ENCODE results near the gene CCNYL1. TPM values are rescaled to one million over a fixed set of nuclear protein-coding genes. Genes with fewer than 3 reads are reported as not detected.
A peak's percentile ranks its signal among the peaks of the same experiment; 100 is the strongest.

The CCNYL1 gene
- total RNA-seq, 1 donor: 10.8 TPM

GRCh38 chr2:207762146-207762545 is 50.7 kb downstream of the CCNYL1 start:
- Histone ChIP-seq H3K27me3 (ENCODE audit: insufficient read depth, low read length) (peaks cover 8% of the 10 kb centered on the region), H3K4me1 (ENCODE audit: insufficient read depth, low read length) (peaks cover 13% of the 10 kb centered on the region), H3K4me3 (ENCODE audit: low read length) (no peak overlapping the region), H3K9me3 (ENCODE audit: low read depth, low read length) (no peaks in the 10 kb centered on the region)

GRCh38 chr2:207763303-207763917 is 52.0 kb downstream of the CCNYL1 start:
- Histone ChIP-seq H3K4me3 (ENCODE audit: low read length) (no peak overlapping the region), H3K9me3 (ENCODE audit: low read depth, low read length) (no peaks in the 10 kb centered on the region), H3K27me3 (ENCODE audit: insufficient read depth, low read length) (peaks cover 8% of the 10 kb centered on the region), H3K4me1 (ENCODE audit: insufficient read depth, low read length) (peaks cover 25% of the 10 kb centered on the region)

- peaks cover 33% of the 10 kb centered on the region for H3K4me1 ChIP-seq (ENCODE audit: insufficient read depth, low read length)
- no peaks in the 10 kb centered on the region for H3K9me3 ChIP-seq (ENCODE audit: low read depth, low read length)
- H3K27me3 ChIP-seq (ENCODE audit: insufficient read depth, low read length): peaks cover 8% of the 10 kb centered on the region
- H3K4me3 ChIP-seq (ENCODE audit: low read length): no peak overlapping the region
These were observed 52.7 kb downstream of the CCNYL1 start for GRCh38 chr2:207764096-207764630.

- Histone ChIP-seq H3K9me3 (ENCODE audit: low read depth, low read length) (no peaks in the 10 kb centered on the region), H3K4me1 (ENCODE audit: insufficient read depth, low read length) (peaks cover 41% of the 10 kb centered on the region), H3K4me3 (ENCODE audit: low read length) (no peak overlapping the region), H3K27me3 (ENCODE audit: insufficient read depth, low read length) (peaks cover 8% of the 10 kb centered on the region)
These were observed 54.1 kb downstream of the CCNYL1 start for GRCh38 chr2:207765547-207765946.

GRCh38 chr2:207766041-207766551 is 54.7 kb downstream of the CCNYL1 start:
- H3K4me1 ChIP-seq (ENCODE audit: insufficient read depth, low read length): peaks cover 47% of the 10 kb centered on the region
- no peak overlapping the region for H3K4me3 ChIP-seq (ENCODE audit: low read length)
- H3K9me3 ChIP-seq (ENCODE audit: low read depth, low read length): no peaks in the 10 kb centered on the region
- peaks cover 8% of the 10 kb centered on the region for H3K27me3 ChIP-seq (ENCODE audit: insufficient read depth, low read length)

GRCh38 chr2:207766697-207767460 is 55.4 kb downstream of the CCNYL1 start:
- H3K4me3 ChIP-seq (ENCODE audit: low read length): no peak overlapping the region

GRCh38 chr2:207767461-207768167 is 56.2 kb downstream of the CCNYL1 start:
- Histone ChIP-seq H3K9me3 (ENCODE audit: low read depth, low read length) (no peaks in the 10 kb centered on the region), H3K27me3 (ENCODE audit: insufficient read depth, low read length) (peaks cover 8% of the 10 kb centered on the region), H3K4me1 (ENCODE audit: insufficient read depth, low read length) (peaks cover 51% of the 10 kb centered on the region), H3K4me3 (ENCODE audit: low read length) (no peak overlapping the region)

More at GRCh38 chr2:207766697-207767460, 55.4 kb downstream of the CCNYL1 start:
- Histone ChIP-seq H3K9me3 (ENCODE audit: low read depth, low read length) (no peaks in the 10 kb centered on the region), H3K27me3 (ENCODE audit: insufficient read depth, low read length) (peaks cover 8% of the 10 kb centered on the region), H3K4me1 (ENCODE audit: insufficient read depth, low read length) (peaks cover 51% of the 10 kb centered on the region)

GRCh38 chr2:207768168-207768865 is 56.9 kb downstream of the CCNYL1 start:
- no peaks in the 10 kb centered on the region for H3K9me3 ChIP-seq (ENCODE audit: low read depth, low read length)
- H3K4me1 ChIP-seq (ENCODE audit: insufficient read depth, low read length): peaks cover 51% of the 10 kb centered on the region
- peaks cover 8% of the 10 kb centered on the region for H3K27me3 ChIP-seq (ENCODE audit: insufficient read depth, low read length)
- peak overlapping the region; percentile 55 for H3K4me3 ChIP-seq (ENCODE audit: low read length)

GRCh38 chr2:207768866-207769596 is 57.6 kb downstream of the CCNYL1 start:
- H3K9me3 ChIP-seq (ENCODE audit: low read depth, low read length): no peaks in the 10 kb centered on the region
- H3K4me3 ChIP-seq (ENCODE audit: low read length): peak overlapping the region; percentile 55
- peaks cover 8% of the 10 kb centered on the region for H3K27me3 ChIP-seq (ENCODE audit: insufficient read depth, low read length)
- peaks cover 51% of the 10 kb centered on the region for H3K4me1 ChIP-seq (ENCODE audit: insufficient read depth, low read length)

GRCh38 chr2:207770602-207771404 is 59.4 kb downstream of the CCNYL1 start:
- Histone ChIP-seq H3K9me3 (ENCODE audit: low read depth, low read length) (no peaks in the 10 kb centered on the region), H3K27me3 (ENCODE audit: insufficient read depth, low read length) (peaks cover 8% of the 10 kb centered on the region), H3K4me1 (ENCODE audit: insufficient read depth, low read length) (peaks cover 51% of the 10 kb centered on the region), H3K4me3 (ENCODE audit: low read length) (peak overlapping the region; percentile 55)

GRCh38 chr2:207771421-207771820 is 60.0 kb downstream of the CCNYL1 start:
- Histone ChIP-seq H3K4me1 (ENCODE audit: insufficient read depth, low read length) (peaks cover 46% of the 10 kb centered on the region), H3K4me3 (ENCODE audit: low read length) (no peak overlapping the region), H3K27me3 (ENCODE audit: insufficient read depth, low read length) (peaks cover 3% of the 10 kb centered on the region), H3K9me3 (ENCODE audit: low read depth, low read length) (no peaks in the 10 kb centered on the region)

GRCh38 chr2:207772081-207772843 is 60.8 kb downstream of the CCNYL1 start:
- H3K4me3 ChIP-seq (ENCODE audit: low read length): no peak overlapping the region
- H3K4me1 ChIP-seq (ENCODE audit: insufficient read depth, low read length): peaks cover 38% of the 10 kb centered on the region
- H3K27me3 ChIP-seq (ENCODE audit: insufficient read depth, low read length): no peaks in the 10 kb centered on the region
- no peaks in the 10 kb centered on the region for H3K9me3 ChIP-seq (ENCODE audit: low read depth, low read length)

GRCh38 chr2:207772844-207773205 is 61.4 kb downstream of the CCNYL1 start:
- Histone ChIP-seq H3K4me3 (ENCODE audit: low read length) (no peak overlapping the region), H3K4me1 (ENCODE audit: insufficient read depth, low read length) (peaks cover 32% of the 10 kb centered on the region), H3K27me3 (ENCODE audit: insufficient read depth, low read length) (no peaks in the 10 kb centered on the region), H3K9me3 (ENCODE audit: low read depth, low read length) (no peaks in the 10 kb centered on the region)

All from mononuclear cell (primary cell).